Measurements from ENCODE around the gene CBX2. TPM values are rescaled to one million over a fixed set of nuclear protein-coding genes. Genes with fewer than 3 reads are reported as not detected.
A peak's percentile ranks its signal among the peaks of the same experiment; 100 is the strongest.

CBX2 gene
- total RNA-seq (0.81 TPM), polyA plus RNA-seq (under 1 TPM in 2 of 4 donors, not detected in 2; 0.11 to 0.17 TPM)

GRCh38 chr17:79777894-79778503 lies at the start of gene CBX2:
Gene CBX2 (plus strand): TSS chr17:79778148. CDS start chr17:79778236, 88 bp downstream.
- ATAC-seq (ENCODE audit: low read depth in 2 of 2) (peak; percentile 83 to 84), DNase-seq (peak; percentile 72 to 74 (median 74))
- peak within 1 kb of the TSS; percentile 85 to 93 (median 87) for H3K4me3 Mint-ChIP-seq
- H3K27ac ChIP-seq (ENCODE audit: insufficient read depth, low read length, poor library complexity, severe bottlenecking) = no peak within 1 kb of the TSS
- H3K36me3 Mint-ChIP-seq = no peaks in the 10 kb centered on the region
- H3K27me3 Mint-ChIP-seq = peaks cover 81% of the 10 kb centered on the region
- H3K4me3 ChIP-seq (ENCODE audit: low read depth, low read length) = no peak within 1 kb of the TSS
- H3K9me3 ChIP-seq (ENCODE audit: control insufficient read depth in 2 of 2, low read length in 2 of 2) = no peaks in the 10 kb centered on the region
- H3K4me1 ChIP-seq (ENCODE audit: control insufficient read depth, insufficient read depth, low read length, poor library complexity, severe bottlenecking) = peaks cover 22% of the 10 kb centered on the region
- H3K4me1 Mint-ChIP-seq = peaks cover 0 to 34% (median 13%) of the 10 kb centered on the region in 4 donors
- peaks cover 40% of the 10 kb centered on the region for H3K27me3 ChIP-seq (ENCODE audit: control insufficient read depth, insufficient read depth, low read length)
- peaks cover 0 to 1% (median 0%) of the 10 kb centered on the region in 7 donors for H3K9me3 Mint-ChIP-seq
- peak within 1 kb of the TSS in 2 of 3 donors; percentile 51 to 74 for H3K27ac Mint-ChIP-seq
- H3K36me3 ChIP-seq (ENCODE audit: control insufficient read depth, insufficient read depth, low read length) = no peaks in the 10 kb centered on the region

GRCh38 chr17:79728169-79728907 lies 49.6 kb upstream of the CBX2 start:
- H3K27ac Mint-ChIP-seq = peak overlapping the region; percentile 49 to 90 (median 78)
- ATAC-seq (ENCODE audit: low read depth in 2 of 2) (peak; percentile 87 to 91), DNase-seq (peak; percentile 74 to 95 (median 89))
- no peaks in the 10 kb centered on the region for H3K36me3 ChIP-seq (ENCODE audit: control insufficient read depth, insufficient read depth, low read length)
- peaks cover 0 to 30% (median 7%) of the 10 kb centered on the region in 4 donors for H3K4me1 Mint-ChIP-seq
- no peaks in the 10 kb centered on the region for H3K36me3 Mint-ChIP-seq
- H3K9me3 ChIP-seq (ENCODE audit: control insufficient read depth in 2 of 2, low read length in 2 of 2) = no peaks in the 10 kb centered on the region
- H3K4me3 ChIP-seq (ENCODE audit: low read depth, low read length) = peak overlapping the region; percentile 21
- peak overlapping the region; percentile 50 to 80 (median 73) for H3K4me3 Mint-ChIP-seq
- no peaks in the 10 kb centered on the region for H3K27me3 Mint-ChIP-seq
- H3K4me1 ChIP-seq (ENCODE audit: control insufficient read depth, insufficient read depth, low read length, poor library complexity, severe bottlenecking) = peaks cover 4% of the 10 kb centered on the region
- peak overlapping the region; percentile 29 for H3K27ac ChIP-seq (ENCODE audit: insufficient read depth, low read length, poor library complexity, severe bottlenecking)
- H3K9me3 Mint-ChIP-seq = peaks cover 0 to 2% (median 0%) of the 10 kb centered on the region in 7 donors
- H3K27me3 ChIP-seq (ENCODE audit: control insufficient read depth, insufficient read depth, low read length) = no peaks in the 10 kb centered on the region

GRCh38 chr17:79728908-79729471 lies 49.0 kb upstream of the CBX2 start:
- DNase-seq (no peak), ATAC-seq (ENCODE audit: low read depth in 2 of 2) (no peak)
- H3K27me3 Mint-ChIP-seq = no peaks in the 10 kb centered on the region
- Histone ChIP-seq H3K4me3 (ENCODE audit: low read depth, low read length) (peak overlapping the region; percentile 21), H3K9me3 (ENCODE audit: control insufficient read depth in 2 of 2, low read length in 2 of 2) (no peaks in the 10 kb centered on the region), H3K27me3 (ENCODE audit: control insufficient read depth, insufficient read depth, low read length) (no peaks in the 10 kb centered on the region), H3K27ac (ENCODE audit: insufficient read depth, low read length, poor library complexity, severe bottlenecking) (no peak overlapping the region), H3K4me1 (ENCODE audit: control insufficient read depth, insufficient read depth, low read length, poor library complexity, severe bottlenecking) (peaks cover 4% of the 10 kb centered on the region), H3K36me3 (ENCODE audit: control insufficient read depth, insufficient read depth, low read length) (no peaks in the 10 kb centered on the region)
- H3K27ac Mint-ChIP-seq = peak overlapping the region in 2 of 3 donors; percentile 78 to 90
- H3K36me3 Mint-ChIP-seq = no peaks in the 10 kb centered on the region
- H3K9me3 Mint-ChIP-seq = peaks cover 0 to 2% (median 0%) of the 10 kb centered on the region in 7 donors
- peaks cover 0 to 32% (median 7%) of the 10 kb centered on the region in 4 donors for H3K4me1 Mint-ChIP-seq
- H3K4me3 Mint-ChIP-seq = peak overlapping the region in 3 of 4 donors; percentile 50 to 80 (median 78)

GRCh38 chr17:79729761-79730160 lies 48.2 kb upstream of the CBX2 start:
- ATAC-seq (ENCODE audit: low read depth in 2 of 2) (no peak), DNase-seq (no peak)
- no peaks in the 10 kb centered on the region for H3K27me3 Mint-ChIP-seq
- H3K4me3 Mint-ChIP-seq = peak overlapping the region in 1 of 4 donors; percentile 53
- H3K36me3 Mint-ChIP-seq = no peaks in the 10 kb centered on the region
- peaks cover 0 to 32% (median 7%) of the 10 kb centered on the region in 4 donors for H3K4me1 Mint-ChIP-seq
- Histone ChIP-seq H3K36me3 (ENCODE audit: control insufficient read depth, insufficient read depth, low read length) (no peaks in the 10 kb centered on the region), H3K4me3 (ENCODE audit: low read depth, low read length) (no peak overlapping the region), H3K27ac (ENCODE audit: insufficient read depth, low read length, poor library complexity, severe bottlenecking) (no peak overlapping the region), H3K27me3 (ENCODE audit: control insufficient read depth, insufficient read depth, low read length) (no peaks in the 10 kb centered on the region), H3K4me1 (ENCODE audit: control insufficient read depth, insufficient read depth, low read length, poor library complexity, severe bottlenecking) (peaks cover 4% of the 10 kb centered on the region), H3K9me3 (ENCODE audit: control insufficient read depth in 2 of 2, low read length in 2 of 2) (no peaks in the 10 kb centered on the region)
- peaks cover 0 to 2% (median 0%) of the 10 kb centered on the region in 7 donors for H3K9me3 Mint-ChIP-seq
- H3K27ac Mint-ChIP-seq = no peak overlapping the region

GRCh38 chr17:79730437-79730768 lies 47.5 kb upstream of the CBX2 start:
- Mint-ChIP-seq H3K27me3 (no peaks in the 10 kb centered on the region), H3K4me3 (no peak overlapping the region), H3K27ac (no peak overlapping the region), H3K36me3 (no peaks in the 10 kb centered on the region), H3K4me1 (peaks cover 0 to 32% (median 7%) of the 10 kb centered on the region in 4 donors), H3K9me3 (peaks cover 0 to 2% (median 0%) of the 10 kb centered on the region in 7 donors)
- peaks cover 4% of the 10 kb centered on the region for H3K4me1 ChIP-seq (ENCODE audit: control insufficient read depth, insufficient read depth, low read length, poor library complexity, severe bottlenecking)
- ATAC-seq (ENCODE audit: low read depth in 2 of 2) = no peak
- no peak overlapping the region for H3K27ac ChIP-seq (ENCODE audit: insufficient read depth, low read length, poor library complexity, severe bottlenecking)
- no peak overlapping the region for H3K4me3 ChIP-seq (ENCODE audit: low read depth, low read length)
- no peak for DNase-seq
- H3K36me3 ChIP-seq (ENCODE audit: control insufficient read depth, insufficient read depth, low read length) = no peaks in the 10 kb centered on the region
- H3K9me3 ChIP-seq (ENCODE audit: control insufficient read depth in 2 of 2, low read length in 2 of 2) = no peaks in the 10 kb centered on the region
- no peaks in the 10 kb centered on the region for H3K27me3 ChIP-seq (ENCODE audit: control insufficient read depth, insufficient read depth, low read length)

GRCh38 chr17:79730769-79731483 lies 47.0 kb upstream of the CBX2 start, which contains the start of gene ENPP7:
Gene ENPP7 (plus strand): TSS chr17:79730943. CDS start chr17:79731140, 197 bp downstream.
- Histone ChIP-seq H3K9me3 (ENCODE audit: control insufficient read depth in 2 of 2, low read length in 2 of 2) (no peaks in the 10 kb centered on the region), H3K4me3 (ENCODE audit: low read depth, low read length) (no peak within 1 kb of the TSS), H3K27ac (ENCODE audit: insufficient read depth, low read length, poor library complexity, severe bottlenecking) (no peak within 1 kb of the TSS), H3K27me3 (ENCODE audit: control insufficient read depth, insufficient read depth, low read length) (no peaks in the 10 kb centered on the region), H3K36me3 (ENCODE audit: control insufficient read depth, insufficient read depth, low read length) (no peaks in the 10 kb centered on the region), H3K4me1 (ENCODE audit: control insufficient read depth, insufficient read depth, low read length, poor library complexity, severe bottlenecking) (peaks cover 4% of the 10 kb centered on the region)
- H3K27ac Mint-ChIP-seq = no peak within 1 kb of the TSS
- no peaks in the 10 kb centered on the region for H3K36me3 Mint-ChIP-seq
- no peak for ATAC-seq (ENCODE audit: low read depth in 2 of 2)
- H3K4me1 Mint-ChIP-seq = peaks cover 0 to 32% (median 7%) of the 10 kb centered on the region in 4 donors
- peaks cover 0 to 2% (median 0%) of the 10 kb centered on the region in 7 donors for H3K9me3 Mint-ChIP-seq
- no peaks in the 10 kb centered on the region for H3K27me3 Mint-ChIP-seq
- no peak within 1 kb of the TSS for H3K4me3 Mint-ChIP-seq
- no peak for DNase-seq

GRCh38 chr17:79732254-79732653 lies 45.7 kb upstream of the CBX2 start:
- H3K27ac ChIP-seq (ENCODE audit: insufficient read depth, low read length, poor library complexity, severe bottlenecking) = no peak overlapping the region
- no peaks in the 10 kb centered on the region for H3K9me3 ChIP-seq (ENCODE audit: control insufficient read depth in 2 of 2, low read length in 2 of 2)
- ATAC-seq (ENCODE audit: low read depth in 2 of 2) (no peak), DNase-seq (no peak)
- Mint-ChIP-seq H3K27me3 (no peaks in the 10 kb centered on the region), H3K9me3 (peaks cover 0 to 2% (median 0%) of the 10 kb centered on the region in 7 donors), H3K27ac (peak overlapping the region in 1 of 3 donors; percentile 84), H3K36me3 (no peaks in the 10 kb centered on the region), H3K4me3 (peak overlapping the region in 1 of 4 donors; percentile 77), H3K4me1 (peaks cover 0 to 28% (median 7%) of the 10 kb centered on the region in 4 donors)
- H3K27me3 ChIP-seq (ENCODE audit: control insufficient read depth, insufficient read depth, low read length) = no peaks in the 10 kb centered on the region
- H3K4me3 ChIP-seq (ENCODE audit: low read depth, low read length) = no peak overlapping the region
- H3K36me3 ChIP-seq (ENCODE audit: control insufficient read depth, insufficient read depth, low read length) = no peaks in the 10 kb centered on the region
- peaks cover 4% of the 10 kb centered on the region for H3K4me1 ChIP-seq (ENCODE audit: control insufficient read depth, insufficient read depth, low read length, poor library complexity, severe bottlenecking)
